Stimulated activated CD8-positive, alpha-beta memory T cell treated with anti-CD3 and anti-CD28 coated beads, Interleukin-4, amount 100 ng/mL, for 48 hours (primary cell): Measurements from ENCODE around the gene LDLRAD4.
A peak's percentile ranks its signal among the peaks of the same experiment; 100 is the strongest.

Source experiments
- DNase-seq: peaks from one replicate; pipeline ENCODE4 v3.0.0-alpha.2; 2020

Gene LDLRAD4

DNA sequence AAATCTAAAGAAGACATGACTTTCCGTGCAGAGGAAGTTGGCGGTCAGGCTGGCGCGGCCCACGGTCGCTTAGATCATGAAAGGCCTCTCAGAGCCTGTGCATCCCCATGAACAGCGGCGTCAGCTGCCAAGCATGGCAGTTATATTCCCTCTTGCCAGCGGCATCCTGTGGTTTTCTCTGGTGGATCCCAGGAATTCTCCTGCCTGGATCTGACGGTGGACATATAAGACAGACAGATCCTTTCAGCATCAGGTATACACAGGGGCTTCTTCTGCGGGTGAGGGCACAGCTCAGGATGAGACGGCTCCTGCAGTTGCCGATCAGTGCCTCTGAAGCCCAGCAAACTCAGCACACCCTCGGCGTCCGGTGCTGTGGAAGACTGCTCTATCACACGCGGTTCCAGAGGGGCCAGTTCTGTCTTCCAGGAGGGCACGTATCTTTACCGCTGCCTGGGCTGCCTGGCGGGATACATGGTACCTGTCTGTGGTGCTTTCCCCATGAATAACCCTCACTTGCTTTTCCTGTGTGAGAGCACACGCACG lies 157.8 kb downstream of the LDLRAD4 start:
- DNase-seq: peak; percentile 64

DNA sequence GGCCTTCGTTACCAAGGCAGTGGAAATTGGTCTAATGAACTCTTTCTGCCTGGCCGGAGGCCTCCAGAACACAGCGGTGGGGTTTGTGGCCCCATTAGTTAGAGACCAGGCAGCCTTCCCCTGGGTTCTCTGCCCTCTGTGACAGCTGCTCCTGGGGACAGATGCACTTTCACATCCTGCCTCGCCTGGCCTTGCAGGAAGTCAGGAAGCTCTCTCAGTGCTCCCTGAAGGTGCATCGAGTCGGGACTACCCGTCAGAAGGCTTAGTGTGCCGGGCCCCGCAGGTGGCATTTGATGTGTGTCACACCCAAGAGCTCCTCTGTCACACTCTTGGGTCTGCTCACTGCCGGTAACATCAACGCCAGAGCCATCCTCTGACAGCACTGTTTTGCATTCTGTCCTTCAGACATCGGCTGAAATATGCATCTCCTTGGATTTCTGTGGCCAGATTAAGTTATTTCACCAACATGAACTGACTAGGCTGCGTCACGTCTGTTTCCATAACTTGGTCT lies 158.3 kb downstream of the LDLRAD4 start:
- peak; percentile 76 for DNase-seq

DNA sequence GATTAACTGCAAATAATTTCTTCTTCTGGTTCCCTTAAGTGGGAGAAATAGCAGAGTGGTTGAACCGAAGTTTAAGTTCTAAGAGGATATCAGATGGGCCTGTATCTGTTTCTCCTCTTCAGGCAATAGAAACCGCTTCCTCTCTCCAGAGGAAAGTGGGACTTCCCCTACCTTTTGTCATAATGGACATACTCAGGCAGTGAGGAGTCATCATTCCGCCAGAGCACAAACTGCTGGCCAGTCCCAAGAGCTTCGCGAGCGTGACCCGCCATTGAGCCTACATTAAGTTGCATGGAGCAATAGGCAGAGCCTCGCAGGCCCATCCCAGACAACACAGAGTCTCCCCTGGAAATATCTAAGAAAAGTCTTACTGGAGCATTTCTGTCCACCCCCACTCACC lies 158.9 kb downstream of the LDLRAD4 start:
- DNase-seq: peak; percentile 53

DNA sequence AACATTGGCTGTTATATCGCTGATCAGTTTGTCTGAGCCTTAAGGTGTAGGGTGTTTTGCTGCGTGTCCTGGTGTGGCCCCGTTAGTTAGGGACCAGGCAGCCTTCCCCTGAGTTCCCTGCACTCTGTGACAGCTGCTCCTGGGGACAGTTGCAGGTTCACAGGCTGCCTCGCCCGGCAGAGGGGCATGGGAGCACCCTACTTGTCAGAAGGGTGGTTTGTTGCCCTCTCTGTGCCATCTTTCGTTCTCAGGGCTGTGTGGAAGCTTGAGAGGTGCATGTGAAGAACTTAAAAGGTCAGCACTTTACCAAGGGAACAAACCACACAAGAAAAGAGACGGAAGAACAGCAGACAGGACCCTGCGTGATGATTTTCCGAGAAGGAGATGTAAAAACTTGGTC lies 159.6 kb downstream of the LDLRAD4 start:
- DNase-seq: peak; percentile 33

DNA sequence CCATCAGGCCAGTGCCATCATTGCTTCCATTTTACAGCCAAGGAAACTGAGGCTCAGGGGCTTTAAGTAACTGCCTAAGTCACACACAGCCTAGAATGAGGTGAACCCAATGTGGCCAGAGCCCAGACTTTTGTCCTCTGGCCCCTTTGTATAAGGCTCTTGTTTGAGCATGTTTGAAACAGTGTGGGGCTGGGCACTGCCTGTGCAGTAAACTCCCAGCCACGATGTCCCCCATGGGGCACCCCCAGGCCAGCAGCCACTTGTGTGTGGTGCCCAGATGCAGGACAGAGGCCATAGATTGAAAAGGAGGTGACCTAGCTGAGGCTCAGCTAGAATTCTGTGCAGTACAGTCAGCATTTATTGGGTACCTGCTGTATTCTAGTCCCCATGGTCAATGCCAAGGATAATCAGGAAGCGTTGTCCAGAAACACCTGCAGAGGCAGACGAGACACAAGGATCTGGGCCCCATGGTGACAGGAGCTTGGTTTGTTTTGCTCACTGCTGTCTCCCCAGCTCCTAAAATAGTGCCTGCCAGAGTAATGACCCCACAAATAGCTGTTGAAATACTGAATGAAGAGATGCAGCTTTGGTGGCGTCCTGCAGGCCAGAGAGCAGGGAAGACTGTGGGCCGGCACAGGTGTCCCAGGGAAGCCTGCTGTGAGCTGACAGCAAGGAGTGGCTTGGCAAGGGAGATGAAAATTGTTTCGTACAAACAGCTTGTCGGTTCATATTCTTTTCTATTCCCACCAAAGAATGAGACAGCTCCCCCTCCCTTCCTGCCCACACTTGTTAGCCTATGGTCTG lies 160.7 kb downstream of the LDLRAD4 start:
- DNase-seq: no peak

DNA sequence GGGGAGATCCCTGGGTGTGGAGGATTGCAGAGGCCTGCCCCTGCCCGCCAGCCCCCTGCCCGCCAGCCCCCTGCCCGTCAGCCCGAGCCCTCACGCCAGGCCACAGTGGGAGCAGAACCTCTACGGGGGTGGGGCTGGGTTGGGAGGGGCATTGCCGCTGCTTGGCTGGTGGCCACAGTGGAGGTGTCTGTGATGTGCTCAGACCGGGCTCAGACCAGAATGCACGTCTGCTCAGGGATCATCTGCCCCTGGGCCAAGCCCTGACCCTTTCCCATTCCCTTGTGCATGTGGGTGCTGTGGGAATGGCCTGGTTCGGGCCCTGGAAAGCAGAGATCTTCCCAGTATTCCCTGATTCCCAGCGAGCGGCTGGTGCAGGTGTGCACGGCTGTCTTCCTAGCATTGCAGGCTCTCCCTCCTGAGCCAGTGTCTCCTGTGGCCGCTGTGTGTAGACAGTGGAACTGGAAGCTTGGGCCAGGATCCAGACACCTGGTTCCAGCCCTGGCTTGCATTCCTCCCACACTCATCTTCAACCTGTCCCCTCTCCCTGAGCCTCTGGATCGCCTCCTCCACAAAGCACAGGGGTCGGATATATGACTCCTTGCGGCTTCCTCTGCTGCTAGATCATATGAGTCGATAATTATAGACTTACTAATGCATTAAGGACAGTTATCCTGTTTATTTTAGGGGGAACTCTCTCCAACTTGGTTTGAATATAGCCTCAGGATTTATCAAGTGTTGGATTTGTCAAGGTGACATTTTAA lies 161.6 kb downstream of the LDLRAD4 start:
- no peak for DNase-seq

DNA sequence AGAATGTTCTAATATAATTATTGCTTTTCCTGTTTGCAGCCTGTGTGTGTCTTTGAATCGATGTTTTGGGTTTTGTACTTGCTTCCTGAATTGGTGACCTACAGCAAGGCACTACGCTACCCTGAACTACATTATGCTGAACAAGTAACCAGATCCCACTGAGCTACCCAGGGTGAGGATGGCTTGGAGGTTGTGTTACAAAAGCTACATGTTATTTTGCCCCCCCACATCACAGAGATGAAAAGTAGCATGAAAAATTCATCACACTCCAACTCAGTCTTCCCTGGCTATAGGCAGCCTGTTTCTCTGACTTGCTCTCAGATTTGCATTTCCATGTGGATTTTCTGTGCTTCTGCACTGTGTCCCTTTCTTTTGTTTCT lies 162.1 kb downstream of the LDLRAD4 start:
- DNase-seq: no peak

DNA sequence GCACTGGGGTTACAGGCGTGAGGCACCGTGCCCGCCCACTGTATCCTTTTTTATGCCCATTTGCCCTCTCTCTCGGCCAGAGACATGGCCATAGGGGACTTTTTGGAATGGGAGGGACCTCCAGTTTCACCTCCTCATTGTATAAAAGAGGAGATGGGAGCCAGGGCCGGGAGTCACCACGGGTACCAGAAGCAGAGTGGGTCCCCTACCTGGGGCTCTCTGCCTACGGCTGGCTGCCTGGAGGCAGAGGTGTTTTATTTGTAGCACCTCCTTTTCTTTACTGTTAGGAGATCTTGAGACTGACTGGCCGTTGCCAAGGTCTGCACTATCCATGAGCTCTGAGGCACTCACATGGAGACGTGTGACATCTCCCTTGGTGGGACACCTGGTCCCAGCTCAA lies 162.8 kb downstream of the LDLRAD4 start:
- DNase-seq: no peak

DNA sequence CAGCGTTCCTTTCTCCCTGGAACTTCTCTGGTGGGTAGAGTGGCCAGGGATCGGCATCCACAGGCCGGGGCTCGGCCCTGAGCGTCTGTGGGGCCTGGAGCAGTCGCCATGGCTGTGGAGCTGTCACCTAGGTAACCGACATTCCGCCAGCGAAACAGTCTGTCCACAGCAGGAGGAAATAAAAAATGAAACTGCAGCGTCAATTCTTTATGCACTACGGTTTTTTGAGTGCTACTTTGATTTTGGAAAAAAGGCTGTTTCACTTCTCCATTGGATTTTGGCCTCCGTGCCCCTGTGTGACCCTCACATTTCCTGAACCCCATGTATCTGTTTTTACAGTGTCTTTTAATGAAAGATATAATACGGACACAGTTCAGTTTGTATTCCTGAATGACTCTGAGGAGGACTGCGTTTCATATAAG lies 163.4 kb downstream of the LDLRAD4 start:
- DNase-seq: peak; percentile 45

DNA sequence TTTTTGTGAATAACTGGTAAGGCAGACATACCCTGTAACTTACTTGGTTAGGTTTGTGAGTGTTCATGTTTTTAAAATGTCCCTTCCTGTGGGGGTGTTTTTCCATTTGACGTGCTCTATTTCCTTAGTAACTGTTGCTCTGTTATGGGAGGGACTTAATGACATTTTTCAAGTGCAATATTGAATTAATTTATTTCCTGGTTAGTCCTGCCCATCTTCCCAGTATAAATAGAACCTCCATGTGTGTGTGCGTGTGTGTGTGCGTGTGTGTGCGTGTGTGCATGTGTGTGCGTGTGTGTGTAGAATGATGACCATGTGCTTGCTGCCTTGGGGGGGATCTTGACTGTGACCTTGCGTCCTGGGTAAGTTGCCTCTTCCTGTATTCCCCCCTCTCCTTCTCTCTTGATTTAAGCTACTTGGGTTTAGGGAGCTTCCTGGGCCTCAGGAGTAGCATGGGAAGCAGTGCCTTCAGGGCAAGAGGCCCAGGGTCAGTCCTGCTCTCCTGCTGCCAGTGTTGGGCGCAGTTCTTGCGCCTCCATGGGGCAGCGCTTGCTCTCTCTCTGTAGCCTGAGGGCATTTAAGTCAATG lies 163.9 kb downstream of the LDLRAD4 start:
- DNase-seq: no peak

DNA sequence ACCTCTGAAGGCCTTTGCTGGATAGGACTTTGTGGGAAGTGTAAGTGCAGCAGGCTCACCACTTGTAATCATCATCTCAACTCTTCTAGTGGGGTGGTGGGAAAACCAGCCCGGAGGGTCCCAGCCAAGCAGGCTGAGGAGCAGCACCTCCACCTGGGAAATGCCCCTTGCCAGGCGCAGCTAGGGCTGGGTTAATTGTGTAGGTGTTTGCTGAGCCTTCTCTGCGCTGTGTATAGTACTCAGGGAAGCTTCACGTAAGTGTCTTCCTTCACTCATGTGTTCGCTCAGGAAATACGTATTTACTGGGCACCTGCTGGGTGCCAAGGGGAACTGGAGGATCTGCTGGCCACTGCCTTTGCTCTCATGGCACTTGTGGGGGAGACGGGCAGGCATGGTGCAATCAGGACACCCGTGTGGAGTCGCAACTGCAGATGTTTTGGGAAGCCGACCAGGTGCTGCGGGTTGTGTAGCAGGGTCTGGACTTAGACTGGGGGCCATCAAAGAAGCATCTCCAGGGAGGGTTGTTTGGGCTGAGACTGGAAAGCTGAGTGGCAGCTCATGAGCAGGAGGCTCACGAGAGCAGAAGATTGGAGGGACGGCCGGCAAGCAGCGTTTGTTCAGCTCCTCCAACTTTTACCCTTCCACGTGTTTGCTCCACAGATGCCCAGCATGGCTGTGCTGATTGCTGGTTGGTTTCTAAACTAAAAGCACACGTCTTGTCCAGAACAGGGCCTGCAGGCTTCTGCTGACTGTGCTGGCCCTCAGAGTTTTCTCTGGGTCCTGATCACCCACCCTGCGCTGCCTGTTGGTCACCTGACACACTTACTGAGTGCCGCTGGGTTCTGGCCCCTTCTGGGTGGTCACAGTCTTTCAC lies 164.6 kb downstream of the LDLRAD4 start:
- no peak for DNase-seq

DNA sequence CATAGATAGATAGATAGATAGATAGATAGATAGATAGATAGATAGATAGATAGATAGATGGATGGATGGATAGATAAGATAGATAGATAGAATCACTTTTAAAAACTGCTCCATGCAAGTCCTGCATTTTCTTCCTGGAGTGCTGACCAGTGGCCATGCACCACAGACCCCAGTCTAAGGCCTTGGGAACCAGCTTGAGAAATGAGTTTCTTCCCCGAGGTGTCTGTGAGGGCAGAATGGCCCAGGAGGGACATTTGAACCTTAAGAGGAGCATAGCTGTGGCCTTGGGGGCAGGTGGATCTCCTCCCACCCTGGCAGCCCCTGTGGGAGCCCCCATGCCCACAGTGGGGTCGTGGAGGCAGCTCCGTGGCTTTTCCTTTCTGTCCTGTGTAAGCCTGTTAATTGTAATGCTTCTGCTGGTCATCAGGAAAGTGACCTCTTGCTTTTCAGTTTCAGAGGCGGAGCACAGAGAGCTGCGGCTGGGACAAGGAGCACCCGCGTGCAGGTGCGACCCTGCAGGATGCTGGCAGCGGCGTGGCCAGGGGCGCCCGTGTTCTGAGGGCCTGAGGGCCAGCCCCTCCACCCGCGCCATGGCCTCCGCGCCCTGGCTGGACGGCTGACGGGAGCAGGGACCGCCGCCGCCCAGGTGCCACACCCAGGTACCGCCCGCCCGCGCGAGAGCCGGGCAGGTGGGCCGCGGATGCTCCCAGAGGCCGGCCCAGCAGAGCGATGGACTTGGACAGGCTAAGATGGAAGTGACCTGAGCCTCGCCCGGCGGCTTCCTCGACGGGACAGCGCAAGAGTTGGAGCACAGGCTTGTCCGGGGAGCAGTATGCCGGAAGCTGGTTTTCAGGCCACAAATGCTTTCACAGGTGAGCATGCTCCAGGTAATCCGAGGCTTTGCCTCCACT lies 168.6 kb downstream of the LDLRAD4 start:
- DNase-seq: no peak

DNA sequence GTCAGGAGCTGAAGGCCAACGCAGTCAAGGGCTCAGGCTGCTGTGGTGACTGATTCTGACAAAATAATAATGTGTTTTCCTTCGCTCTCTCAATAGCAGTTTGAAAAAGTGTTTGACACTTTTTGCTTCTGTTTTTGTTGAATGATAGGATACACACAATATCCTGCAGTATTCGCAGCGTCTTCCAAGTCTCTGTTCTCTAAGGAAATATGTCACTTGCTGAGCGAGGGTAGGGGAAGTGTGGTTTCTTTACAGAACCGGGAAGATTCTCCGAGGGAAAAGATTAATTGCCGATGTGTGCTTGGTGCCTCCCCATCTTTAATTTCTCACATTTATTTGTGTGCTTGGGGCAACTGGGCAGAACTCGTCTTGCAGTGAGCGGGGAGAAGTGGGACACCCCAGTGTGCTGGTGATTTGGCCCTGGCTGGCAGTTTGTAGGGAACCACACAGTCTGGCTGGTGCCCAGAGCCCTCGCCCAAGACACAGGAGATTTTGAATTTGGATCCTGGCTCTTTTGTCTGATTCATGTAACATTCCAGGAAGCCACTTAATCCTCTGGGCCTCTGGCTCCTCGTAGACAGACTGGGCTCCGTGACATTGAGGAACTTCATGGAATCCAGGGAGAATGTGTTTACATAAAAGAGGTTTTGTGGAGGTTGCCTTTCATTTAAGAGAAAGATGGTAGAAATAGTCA lies 169.4 kb downstream of the LDLRAD4 start:
- DNase-seq: no peak

DNA sequence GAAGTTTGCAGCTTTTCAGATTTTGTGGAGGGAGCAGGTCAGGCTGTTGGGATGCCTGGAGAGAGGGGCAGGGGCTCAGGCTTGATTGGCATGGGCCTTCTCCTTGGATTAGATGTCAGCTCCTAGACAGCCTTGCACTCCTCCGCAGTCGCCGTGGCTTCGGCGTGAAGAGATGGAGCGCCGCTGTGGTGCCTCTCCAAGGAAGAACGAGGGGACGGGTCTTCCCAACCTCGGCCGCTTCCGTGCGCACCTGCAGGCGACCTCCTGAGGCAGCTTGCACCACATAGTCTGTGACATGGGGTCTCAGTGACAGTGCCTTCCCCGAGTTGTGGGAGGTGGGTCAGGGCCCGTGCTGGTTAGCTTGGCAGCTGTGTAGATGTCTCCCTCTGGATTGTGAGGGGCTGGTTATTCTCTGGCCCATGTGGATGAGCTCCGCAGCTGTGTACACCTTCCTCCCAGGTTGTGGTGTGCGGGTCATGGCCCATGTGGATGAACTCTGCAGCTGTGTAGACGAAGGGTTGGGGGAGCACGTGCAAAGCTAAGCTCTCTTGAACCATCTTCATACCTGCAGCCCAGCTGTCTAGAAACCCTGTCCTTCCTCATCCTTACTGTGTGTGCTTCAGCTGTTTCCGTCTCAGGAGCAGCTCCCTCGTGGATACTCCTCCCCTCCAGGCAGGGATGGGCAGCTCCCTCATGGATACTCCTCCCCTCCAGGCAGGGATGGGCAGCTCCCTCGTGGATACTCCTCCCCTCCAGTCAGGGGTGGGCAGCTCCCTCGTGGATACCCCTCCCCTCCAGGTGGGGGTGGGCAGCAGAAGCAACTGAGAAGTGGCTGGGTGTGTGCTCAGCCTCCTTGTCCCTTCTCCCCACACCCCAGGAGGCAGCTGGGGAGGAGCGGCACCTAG lies 170.3 kb downstream of the LDLRAD4 start:
- no peak for DNase-seq

DNA sequence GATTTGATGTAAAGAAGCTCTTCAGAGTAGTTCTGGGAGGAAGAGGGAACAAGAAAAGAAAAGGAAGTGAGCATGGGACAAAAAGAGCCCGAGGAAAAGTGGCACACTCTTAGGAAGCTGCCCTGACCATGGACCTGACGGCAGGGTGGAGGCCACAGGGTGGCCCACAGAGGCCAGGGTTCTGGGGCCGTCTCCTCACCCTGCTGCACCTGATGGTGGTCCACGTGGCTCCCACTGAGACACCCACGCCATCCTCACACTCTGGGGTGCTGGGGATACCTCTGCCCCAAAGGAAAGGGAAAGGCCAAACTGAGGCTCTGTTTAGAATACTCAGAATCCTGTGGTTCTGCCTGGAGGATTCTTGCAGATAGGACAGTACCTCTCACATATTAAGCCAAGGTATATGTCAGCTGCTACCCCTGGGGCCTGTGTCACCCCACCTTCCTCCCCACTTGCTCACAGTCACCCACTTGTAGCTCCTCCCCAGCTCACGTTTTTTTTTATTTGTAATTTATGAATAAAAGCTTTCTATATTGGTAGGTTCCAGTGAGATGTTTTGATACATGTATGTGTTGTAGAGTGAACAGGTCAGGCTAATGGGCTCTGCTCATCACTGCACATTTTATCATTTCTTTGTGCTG lies 171.1 kb downstream of the LDLRAD4 start:
- DNase-seq: no peak

DNA sequence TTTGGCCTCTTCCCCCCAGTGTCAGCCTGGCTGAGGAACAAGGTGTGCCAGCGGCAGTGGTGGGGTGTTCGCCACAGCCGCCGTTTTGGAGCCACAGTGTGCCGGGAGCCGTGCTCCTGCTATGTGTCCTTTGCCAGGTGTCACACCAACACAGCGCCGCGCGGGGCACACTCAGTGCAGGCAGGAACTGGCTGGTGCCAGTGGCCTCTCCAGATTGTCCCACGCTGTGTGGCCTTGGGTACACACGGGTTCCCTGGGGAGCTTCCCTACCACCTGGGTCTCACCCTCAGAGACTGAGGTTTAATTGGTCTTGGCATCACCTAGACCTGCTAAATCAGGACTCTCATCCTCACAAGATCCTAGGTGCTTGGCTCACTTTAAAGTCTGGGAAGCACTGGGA lies 171.6 kb downstream of the LDLRAD4 start:
- no peak for DNase-seq

DNA sequence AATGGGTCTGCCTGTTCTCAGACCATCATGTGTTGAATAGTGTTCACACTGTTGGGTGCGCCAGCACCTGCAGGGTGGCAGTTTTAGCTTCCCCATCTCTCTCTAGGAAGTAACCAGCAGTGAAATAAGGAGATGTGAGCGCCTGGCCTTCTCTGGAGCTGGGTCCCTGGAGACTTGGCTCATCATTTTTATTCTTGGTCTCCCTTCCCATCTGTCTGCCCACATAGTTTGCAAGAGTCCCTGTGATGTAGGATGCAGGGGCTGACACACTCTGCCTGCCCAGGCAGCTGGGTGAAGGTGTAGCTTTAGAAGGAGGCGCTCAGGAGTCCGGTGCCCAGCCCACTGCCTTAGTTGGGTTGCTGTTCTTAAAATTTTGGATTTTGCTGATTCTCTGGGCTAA lies 172.2 kb downstream of the LDLRAD4 start:
- no peak for DNase-seq

DNA sequence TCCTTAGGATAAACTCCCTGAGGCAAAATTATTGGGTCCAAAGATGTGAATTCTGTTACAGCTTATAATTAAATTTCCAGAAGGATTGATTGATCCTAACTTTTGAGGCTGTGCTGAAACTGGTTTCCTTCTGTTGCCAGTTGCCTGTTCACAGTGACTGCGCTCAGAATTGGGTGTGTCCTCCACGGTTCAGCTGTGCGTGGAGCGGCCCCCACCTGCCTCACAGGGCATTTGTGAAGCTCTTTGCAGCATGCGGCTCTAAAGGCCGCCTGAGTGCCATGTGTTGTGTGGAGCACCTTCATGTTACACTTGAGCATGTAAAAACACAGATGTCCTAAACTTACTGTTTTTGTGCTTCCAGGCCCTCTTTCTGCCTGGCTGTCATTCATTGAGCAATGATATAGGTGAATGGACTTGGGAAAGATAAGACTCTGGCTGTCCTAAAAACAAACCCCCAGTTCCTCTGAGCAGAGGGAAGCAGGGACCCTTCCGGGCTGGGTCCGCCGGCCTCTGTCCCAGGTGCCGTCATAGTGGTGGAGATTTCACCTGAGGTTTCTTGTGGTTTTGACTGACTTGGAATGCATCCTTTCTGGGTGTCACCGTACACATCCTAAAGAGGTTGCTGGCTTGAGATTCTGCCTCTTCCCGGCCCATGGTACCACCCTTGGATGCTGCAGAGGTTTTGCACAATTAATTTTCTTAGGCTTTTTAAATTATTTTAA lies 173.6 kb downstream of the LDLRAD4 start:
- no peak for DNase-seq
